Mammary epithelial cell (primary cell): ENCODE measurements around the gene PARVB.

Source experiments
- EZH2 ChIP-seq: IDR thresholded peaks from 2 replicates; pipeline ENCODE4 v1.6.1; 2012; ENCODE audit warnings: low read length, inconsistent platforms, borderline replicate concordance
- TF ChIP-seq, protein P1 (sequence below), 2 donors: IDR thresholded peaks in 1 of 2; conservative IDR thresholded peaks in 1 of 2; 2 replicates each; pipeline ENCODE4 v1.5.1; 2011 to 2012; ENCODE audit warnings: inconsistent platforms in 2 of 2, low read length in 2 of 2, mild to moderate bottlenecking in 2 of 2, control low read depth in 1 of 2, low read depth in 1 of 2; ENCODE audit not compliant: insufficient read depth in 1 of 2; ENCODE audit errors: extremely low read depth in 1 of 2

DNA sequence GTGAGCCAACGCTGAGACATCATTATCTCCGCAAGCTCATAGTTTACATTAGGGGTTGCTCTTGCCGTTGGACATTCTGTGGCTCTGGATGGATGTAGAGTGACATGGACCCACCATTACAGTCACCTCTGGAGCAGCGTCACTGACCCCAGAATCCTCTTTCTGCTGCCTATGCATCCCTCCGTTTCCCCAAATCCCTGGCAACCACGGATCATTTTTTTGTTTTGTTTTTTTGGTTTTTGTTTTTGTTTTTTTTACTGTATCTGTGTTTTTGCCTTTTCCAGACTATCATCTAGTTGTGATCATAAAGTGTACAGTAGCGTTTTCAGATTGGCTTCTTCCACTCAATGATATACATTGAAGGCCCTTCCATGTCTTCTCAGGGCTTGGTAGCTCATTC lies 4.0 kb downstream of the PARVB start:
- TF ChIP-seq EZH2: no peak
- TF ChIP-seq, protein P1, sequence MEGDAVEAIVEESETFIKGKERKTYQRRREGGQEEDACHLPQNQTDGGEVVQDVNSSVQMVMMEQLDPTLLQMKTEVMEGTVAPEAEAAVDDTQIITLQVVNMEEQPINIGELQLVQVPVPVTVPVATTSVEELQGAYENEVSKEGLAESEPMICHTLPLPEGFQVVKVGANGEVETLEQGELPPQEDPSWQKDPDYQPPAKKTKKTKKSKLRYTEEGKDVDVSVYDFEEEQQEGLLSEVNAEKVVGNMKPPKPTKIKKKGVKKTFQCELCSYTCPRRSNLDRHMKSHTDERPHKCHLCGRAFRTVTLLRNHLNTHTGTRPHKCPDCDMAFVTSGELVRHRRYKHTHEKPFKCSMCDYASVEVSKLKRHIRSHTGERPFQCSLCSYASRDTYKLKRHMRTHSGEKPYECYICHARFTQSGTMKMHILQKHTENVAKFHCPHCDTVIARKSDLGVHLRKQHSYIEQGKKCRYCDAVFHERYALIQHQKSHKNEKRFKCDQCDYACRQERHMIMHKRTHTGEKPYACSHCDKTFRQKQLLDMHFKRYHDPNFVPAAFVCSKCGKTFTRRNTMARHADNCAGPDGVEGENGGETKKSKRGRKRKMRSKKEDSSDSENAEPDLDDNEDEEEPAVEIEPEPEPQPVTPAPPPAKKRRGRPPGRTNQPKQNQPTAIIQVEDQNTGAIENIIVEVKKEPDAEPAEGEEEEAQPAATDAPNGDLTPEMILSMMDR (conservative IDR thresholded peaks at IDR 0.05 in 1 of 2, IDR thresholded peaks at IDR 0.05 in 1 of 2; ENCODE audit: extremely low read depth in 1 of 2, insufficient read depth in 1 of 2, low read depth in 1 of 2, low read length in 2 of 2): no peak
